Left ventricle myocardium superior (tissue), 1 donor: ENCODE measurements around the gene TAS2R30. TPM values are rescaled to one million over a fixed set of nuclear protein-coding genes. Genes with fewer than 3 reads are reported as not detected.
A peak's percentile ranks its signal among the peaks of the same experiment; 100 is the strongest.

Experiments used
- ATAC-seq: fragments of 200-7000 bp; cut with Tn5 transposase; one replicate; pipeline ENCODE4 v1.9.1; 2020; ENCODE audit warnings: mild to moderate bottlenecking, moderate library complexity
- DNase-seq: peaks from one replicate; pipeline ENCODE4 v3.0.0-alpha.2; 2020
- intact Hi-C: fragments of 100-400 bp; cut with micrococcal nuclease; formaldehyde crosslinking; loops from one replicate; pipeline ENCODE4 v1.11.0; 2022
- long read RNA-seq: library from polyadenylated mRNA; unstranded; transcript quantifications from one replicate; pipeline ENCODE4 v2.0.0, GENCODE V29; 2021
- total RNA-seq: library from RNA; stranded (reverse); fragmentation: NEBNext Ultra II Directional; extraction: Animal tissue kit (Norgen Biotek cat#: 25700); gene quantifications from one replicate; pipeline ENCODE4 v1.2.1, GENCODE V29; 2021
- donor health status: DM: no; HTN: yes; CAD: no; lungs with severe emphysema.

Gene TAS2R30, protein sequence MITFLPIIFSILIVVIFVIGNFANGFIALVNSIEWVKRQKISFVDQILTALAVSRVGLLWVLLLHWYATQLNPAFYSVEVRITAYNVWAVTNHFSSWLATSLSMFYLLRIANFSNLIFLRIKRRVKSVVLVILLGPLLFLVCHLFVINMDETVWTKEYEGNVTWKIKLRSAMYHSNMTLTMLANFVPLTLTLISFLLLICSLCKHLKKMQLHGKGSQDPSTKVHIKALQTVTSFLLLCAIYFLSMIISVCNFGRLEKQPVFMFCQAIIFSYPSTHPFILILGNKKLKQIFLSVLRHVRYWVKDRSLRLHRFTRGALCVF
- total RNA-seq: 0.72 TPM
- long read RNA-seq: 0 reads

GRCh38 chr12:11134305-11134704 lies at the start of gene TAS2R30:
Gene TAS2R30, minus strand, starts transcription at chr12:11134644. Its CDS starts 400 bp downstream, at chr12:11134244.
- intact Hi-C loops: no loop called here

DNA sequence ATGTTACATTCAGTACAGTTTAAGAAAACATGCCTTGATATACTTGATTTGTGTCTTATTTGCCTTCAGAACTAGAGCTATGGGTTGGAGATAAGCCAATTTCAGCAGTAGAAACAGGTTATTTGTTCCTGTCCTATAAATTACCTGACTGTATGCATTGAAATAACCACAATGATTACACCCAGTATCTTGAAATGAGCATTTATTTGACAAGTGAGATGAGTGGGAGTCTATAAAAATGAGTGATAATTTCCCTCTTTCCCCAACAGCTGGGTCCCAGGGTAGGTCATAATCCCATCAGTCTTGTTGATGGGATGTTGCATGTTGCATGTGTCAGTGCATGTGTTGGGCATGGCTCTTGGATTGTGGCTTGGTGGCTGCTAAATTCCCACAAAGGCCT lies 48.6 kb upstream of the TAS2R30 start:
- ATAC-seq (no peak), DNase-seq (no peak)
- intact Hi-C loops: no loop called here

More at GRCh38 chr12:11134305-11134704, at the start of gene TAS2R30:
- DNase-seq (no peak), ATAC-seq (no peak)

DNA sequence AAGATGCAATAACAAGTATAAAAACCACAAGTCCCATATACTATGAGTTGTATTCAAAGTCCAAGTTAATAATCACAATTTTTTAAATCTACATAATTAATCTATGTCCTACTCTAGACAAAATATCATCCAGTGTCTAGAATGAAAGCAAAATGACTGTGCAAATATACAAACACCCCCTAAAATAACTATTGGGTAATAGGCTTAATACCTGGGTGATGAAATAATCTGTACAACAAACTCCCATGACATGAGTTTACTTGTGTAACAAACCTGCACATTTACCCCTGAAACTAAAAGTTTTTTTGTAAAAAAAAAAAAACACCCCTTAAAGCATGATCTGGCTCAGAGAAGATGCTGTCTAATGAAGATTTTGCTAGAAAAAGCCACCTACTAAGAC lies 48.1 kb upstream of the TAS2R30 start:
- no peak for ATAC-seq
- intact Hi-C loops: no loop called here
- DNase-seq: no peak

GRCh38 chr12:11178250-11178649 lies 43.8 kb upstream of the TAS2R30 start:
- intact Hi-C loops: no loop called here
- DNase-seq: no peak
- ATAC-seq: no peak

DNA sequence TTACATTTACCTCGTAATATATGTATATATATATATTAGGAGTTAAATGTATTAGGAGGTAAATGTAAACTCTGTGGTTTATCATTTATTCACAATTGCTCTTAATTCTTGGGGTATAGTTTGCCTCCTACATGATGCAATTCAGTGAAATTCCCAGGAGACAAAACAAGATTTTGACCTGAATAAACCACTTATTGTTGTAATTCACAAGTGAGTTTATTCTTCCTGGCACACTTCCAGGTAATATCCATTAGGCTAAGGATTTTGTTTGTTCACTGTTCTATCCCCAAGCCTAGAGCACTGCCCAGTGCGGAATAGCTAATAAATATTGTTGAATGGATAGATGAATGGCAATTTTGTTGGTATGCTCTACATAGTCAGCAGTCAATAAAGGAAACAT lies 39.6 kb upstream of the TAS2R30 start:
- DNase-seq (no peak), ATAC-seq (no peak)
- intact Hi-C loops: no loop called here

- no peak for DNase-seq
- ATAC-seq: no peak
- intact Hi-C loops: no loop called here
These were observed 37.7 kb upstream of the TAS2R30 start for GRCh38 chr12:11171969-11172675.

DNA sequence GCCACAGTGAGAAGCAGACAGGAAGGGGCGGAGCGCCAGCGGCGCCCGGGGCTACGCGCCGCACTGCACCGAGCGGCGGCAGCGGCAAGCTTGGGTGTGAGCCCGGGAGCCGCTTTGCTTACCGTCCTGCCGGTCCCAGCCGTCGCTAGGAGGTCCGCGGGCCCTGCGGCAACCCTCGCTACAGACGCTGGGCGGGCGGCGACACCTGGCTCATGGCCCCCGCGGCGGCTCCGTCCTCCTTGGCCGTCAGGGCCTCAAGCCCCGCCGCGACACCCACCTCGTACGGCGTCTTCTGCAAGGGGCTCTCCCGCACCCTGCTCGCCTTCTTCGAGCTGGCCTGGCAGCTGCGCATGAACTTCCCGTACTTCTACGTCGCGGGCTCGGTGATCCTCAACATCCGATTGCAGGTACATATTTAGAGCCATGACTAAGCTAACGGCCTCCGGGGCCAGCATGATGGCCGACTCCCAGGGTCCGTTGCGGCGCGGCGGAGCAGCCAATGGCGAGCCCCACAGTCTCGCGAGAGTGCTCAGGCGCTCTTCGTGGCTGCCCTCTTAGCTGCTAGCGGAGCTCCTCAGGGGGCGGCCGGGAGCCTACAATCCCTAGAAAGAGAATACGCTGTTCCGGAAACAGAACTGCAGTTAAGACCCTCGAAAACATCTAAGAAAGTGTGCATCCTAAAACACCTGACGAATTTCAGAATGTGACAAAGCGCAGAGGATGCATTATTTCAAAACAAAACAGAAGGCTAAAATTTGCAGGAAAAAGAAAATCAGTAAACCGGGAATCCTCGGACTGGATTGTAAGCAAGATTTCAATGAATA lies 36.9 kb upstream of the TAS2R30 start, which contains the start of gene SMIM10L1:
Gene SMIM10L1 (plus strand): TSS at position 50 of the 824 bp plus-strand sequence. CDS start 163 bp downstream, at position 213.
- DNase-seq (peak; percentile 96), ATAC-seq (peak; percentile 100)
- intact Hi-C loops: no loop called here

DNA sequence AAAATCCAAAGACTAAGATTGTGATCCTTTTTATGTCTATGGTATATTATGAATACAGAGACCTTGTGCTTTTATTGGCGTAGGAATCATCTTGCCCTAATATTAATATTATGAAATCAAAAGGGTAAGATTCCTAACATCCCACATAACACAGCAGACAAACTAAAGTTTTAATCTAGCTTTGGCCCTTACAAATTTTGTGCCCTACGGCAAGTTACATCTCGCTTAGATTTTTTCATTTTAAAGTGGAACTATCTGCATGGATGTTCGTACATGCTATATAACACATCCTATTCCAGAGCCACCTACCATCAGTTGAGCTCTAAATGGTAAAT lies 36.3 kb upstream of the TAS2R30 start:
- intact Hi-C loops: no loop called here
- ATAC-seq (no peak), DNase-seq (no peak)

DNA sequence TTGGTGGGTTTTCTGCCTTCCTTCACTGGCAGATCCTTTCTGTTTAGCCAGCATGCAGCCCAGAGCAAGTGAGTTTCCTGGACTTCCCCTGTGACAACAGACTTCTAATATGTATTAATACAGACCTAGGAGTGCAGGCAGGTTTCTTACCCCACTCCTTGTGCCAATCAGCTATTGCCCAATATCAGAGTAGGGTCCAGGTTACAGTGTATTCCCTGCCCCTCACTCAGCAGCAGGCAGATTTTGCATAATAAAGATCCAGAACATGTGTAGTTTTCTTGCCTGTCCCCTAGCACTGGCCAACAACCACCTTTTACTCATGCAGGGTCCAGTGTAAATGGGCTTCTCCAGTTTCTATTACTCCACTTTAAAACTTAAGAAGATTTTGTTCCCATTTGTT lies 31.9 kb upstream of the TAS2R30 start:
- intact Hi-C loops: no loop called here
- DNase-seq: no peak

GRCh38 chr12:11164384-11164783 lies 29.9 kb upstream of the TAS2R30 start:
- no peak for ATAC-seq
- no peak for DNase-seq
- intact Hi-C loops: no loop called here

More for the DNA sequence above, 31.9 kb upstream of the TAS2R30 start:
- no peak for ATAC-seq

- DNase-seq (no peak), ATAC-seq (peak; percentile 15)
- intact Hi-C loops: no loop called here
These were observed 28.1 kb upstream of the TAS2R30 start for GRCh38 chr12:11162502-11162901.

DNA sequence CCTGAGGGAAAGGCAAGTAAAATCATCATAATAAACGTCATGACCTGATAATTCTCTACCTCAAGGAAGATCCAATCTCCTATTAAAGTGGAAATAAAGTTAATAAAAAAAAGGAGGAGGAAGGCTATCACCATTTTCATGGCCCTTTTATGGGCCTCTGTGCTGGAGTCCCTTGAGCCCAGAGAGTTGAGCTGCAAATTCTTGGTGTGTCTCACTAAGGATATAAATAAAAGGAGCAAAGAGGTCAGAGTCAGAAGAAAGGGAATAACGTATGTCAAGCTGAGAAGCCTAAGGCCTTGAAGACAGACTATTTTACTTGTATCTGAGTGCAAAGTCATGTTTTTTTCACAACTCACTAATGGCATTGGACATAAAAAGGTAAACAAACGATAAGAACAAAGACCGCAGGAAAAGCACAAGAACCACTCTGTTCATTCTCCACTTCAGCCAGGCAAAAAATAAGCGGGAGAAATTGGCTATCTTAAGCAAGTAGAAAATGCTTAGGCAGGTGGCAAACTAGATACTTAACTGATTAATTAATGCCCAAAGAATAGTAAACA lies 24.5 kb upstream of the TAS2R30 start:
- ATAC-seq: peak; percentile 57
- intact Hi-C loops: no loop called here
- DNase-seq: no peak

- DNase-seq (no peak), ATAC-seq (no peak)
- intact Hi-C loops: no loop called here
These were observed 20.0 kb upstream of the TAS2R30 start for GRCh38 chr12:11154400-11154925.

GRCh38 chr12:11152725-11153124 lies 18.3 kb upstream of the TAS2R30 start:
- no peak for ATAC-seq
- DNase-seq: no peak
- intact Hi-C loops: no loop called here

DNA sequence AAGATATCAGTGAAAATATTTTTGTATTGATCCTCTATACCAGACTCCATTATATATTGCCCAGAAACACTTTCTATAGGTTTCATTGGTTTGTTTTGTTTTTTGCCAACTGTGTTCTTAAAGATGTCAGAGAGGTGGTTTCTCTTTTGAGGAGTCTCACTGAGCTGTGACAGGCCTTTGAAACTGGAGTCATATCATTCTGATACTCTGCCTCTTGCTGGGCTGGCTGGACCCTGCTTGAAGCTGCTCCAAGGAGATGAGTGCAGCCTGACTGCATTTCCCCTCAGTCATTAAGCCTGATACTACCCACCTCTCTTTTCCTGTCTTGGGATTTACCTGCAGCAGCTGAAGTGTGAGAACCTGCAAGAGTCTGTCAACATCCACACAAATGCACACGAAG lies 16.4 kb upstream of the TAS2R30 start:
- intact Hi-C loops: no loop called here
- no peak for DNase-seq
- ATAC-seq: no peak

DNA sequence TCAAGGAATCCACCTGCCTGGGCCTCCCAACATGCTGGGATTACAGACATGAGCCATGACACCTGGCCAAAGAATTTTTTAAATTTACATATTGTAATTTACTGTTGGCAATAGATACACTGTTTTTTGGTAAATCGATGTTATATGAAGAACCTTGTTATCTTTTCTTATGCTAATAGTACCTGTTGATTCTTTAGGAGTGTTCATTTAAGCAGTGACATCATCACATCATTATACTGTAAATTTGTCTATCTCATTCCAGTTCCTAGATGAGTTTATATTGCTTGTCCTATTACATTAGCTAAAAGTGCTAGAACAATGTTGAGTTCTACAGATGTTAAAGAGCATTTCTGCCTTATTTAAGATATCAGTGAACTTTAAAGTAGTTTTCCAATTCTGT lies 13.0 kb upstream of the TAS2R30 start:
- ATAC-seq: no peak
- intact Hi-C loops: no loop called here
- DNase-seq: no peak

- intact Hi-C loops: no loop called here
- ATAC-seq (no peak), DNase-seq (no peak)
These were observed 9.9 kb upstream of the TAS2R30 start for GRCh38 chr12:11144297-11144696.

DNA sequence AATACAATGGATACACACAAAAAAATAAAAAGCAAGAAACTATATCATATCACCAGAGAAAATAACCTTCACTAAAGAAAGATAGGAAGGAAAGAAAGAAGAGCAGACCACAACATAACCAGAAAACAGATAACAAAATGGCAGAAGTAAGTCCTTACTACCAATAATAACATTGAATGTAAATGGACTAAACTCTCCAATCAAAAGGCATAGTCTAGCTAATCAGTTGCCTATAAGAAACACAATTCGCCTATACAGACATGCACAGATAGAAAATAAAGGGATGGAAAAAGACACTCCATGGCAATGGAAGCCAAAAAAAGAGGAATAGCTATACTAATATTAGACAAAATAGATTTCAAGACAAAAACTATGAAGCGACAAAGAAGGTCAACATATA lies 8.9 kb upstream of the TAS2R30 start:
- ATAC-seq (no peak), DNase-seq (no peak)
- intact Hi-C loops: no loop called here

DNA sequence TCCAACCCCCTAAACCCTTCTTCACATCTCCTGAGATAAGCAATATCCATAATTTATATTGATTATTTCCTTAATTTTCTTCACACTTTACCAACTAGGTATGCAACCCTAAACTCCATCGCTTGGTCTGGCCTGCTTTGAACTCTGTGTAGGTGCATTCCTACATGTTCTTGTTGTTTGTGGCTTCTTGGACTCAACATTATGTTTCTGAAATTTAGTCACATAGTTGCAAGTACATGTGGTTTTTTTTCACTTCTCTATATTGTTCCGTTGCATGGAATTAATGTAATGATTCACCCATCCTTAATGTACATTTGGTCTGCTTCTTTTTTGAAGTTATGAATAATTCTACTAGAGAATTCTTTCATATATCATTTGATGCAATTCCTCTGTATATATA lies 1.6 kb upstream of the TAS2R30 start:
- intact Hi-C loops: no loop called here
- ATAC-seq: no peak

More for the DNA sequence above, 1.6 kb upstream of the TAS2R30 start:
- DNase-seq: no peak
